ENCODE measurements around the gene PYGB.
A peak's percentile ranks its signal among the peaks of the same experiment; 100 is the strongest.

Gene PYGB

DNA sequence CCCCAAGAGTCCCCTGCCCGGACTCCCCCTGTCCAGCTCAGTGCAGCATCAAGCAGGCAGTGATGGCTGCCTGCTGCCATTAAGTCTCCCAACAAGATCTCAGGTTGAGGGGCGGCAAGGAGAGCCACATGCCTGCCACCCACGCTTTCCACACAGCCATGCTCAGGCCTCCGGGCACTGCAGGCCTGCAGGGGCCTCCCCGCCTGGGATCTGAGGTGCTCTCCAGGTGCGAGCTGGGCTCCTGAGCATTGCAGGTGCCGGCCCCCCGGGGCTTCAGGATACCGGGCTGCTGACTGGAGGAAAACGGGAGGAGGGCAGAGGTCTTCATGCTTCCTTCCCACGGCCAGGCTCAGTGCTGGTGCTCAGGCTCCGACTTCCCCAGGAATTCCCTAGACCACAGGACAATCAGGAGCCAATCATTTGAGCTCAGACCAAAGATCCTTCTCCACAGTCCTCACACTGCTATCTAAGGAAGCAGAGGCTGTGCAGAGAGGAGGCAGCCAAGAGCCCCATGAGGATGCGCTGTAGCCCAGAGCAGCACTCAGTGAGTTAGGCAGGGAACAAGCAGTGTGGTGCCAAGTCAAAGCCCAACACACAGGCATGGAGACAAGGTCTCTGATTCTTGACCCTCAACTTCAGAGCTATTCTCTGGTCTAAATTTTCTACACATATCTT is 52.7 kb downstream of the PYGB start:
- Mint-ChIP-seq H3K9me3 (no peaks in the 10 kb centered on the region), H3K36me3 (peaks cover 16 to 58% of the 10 kb centered on the region in 2 donors), H3K4me1 (peaks cover 13 to 28% of the 10 kb centered on the region in 2 donors), H3K27me3 (no peaks in the 10 kb centered on the region), H3K27ac (no peak overlapping the region), H3K4me3 (no peak overlapping the region)
- DNase-seq (no peak), ATAC-seq (replicated peaks) (no peak)

DNA sequence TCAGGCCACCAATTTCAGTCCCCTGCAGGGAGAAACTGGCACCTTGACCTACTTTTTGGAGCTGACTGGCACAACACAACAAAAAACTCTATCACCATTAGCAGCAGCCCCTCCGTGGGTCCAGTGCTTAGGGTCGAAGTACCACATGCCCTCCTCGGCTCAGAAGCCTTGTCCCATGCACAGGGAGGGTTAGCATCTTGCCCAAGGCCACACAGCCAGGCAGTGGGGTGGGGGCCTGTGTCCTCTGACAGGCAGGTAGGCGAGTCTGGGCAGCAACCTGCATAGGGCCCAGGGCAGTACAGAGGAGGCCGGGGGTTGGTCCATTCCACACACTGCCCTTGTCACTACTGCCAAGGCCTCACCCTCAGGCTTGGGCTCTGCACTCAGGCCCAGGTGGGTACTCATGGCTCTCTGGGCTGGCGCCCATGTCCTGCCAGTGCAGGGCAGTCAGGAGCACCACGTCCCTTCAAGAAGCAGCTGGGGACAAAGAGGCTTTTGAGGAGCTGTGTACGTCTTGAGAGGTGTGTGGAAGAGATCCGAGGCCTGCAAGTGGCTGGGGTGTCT is 53.6 kb downstream of the PYGB start:
- no peak for ATAC-seq (replicated peaks)
- Mint-ChIP-seq H3K4me1 (peaks cover 12 to 27% of the 10 kb centered on the region in 2 donors), H3K27ac (peak overlapping the region; percentile 14)

DNA sequence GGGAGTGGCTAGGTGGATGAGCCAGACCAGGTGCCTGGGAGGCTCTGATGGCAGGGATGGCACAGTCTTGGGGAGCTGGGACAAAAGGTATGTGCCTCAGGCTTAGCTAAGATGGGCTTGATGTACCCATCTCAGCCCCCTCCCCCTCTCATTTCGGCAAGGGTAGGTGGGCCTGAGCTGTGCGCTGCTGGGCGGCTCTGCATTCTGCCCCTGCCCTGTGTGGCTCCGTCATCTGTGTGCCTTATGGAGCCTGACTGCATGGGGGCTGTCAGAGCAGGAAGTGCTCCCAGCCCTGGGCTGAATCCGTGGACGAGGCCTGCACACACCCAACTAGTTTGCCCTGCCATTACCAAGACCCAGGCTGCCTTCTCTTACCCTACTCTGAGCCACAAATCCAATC is 54.7 kb downstream of the PYGB start:
- ATAC-seq (replicated peaks) = no peak
- Mint-ChIP-seq H3K27me3 (no peaks in the 10 kb centered on the region), H3K27ac (no peak overlapping the region), H3K9me3 (no peaks in the 10 kb centered on the region), H3K4me3 (no peak overlapping the region), H3K4me1 (peaks cover 10 to 23% of the 10 kb centered on the region in 2 donors), H3K36me3 (peaks cover 26 to 65% of the 10 kb centered on the region in 2 donors)
- no peak for DNase-seq

More for the DNA sequence above, 53.6 kb downstream of the PYGB start:
- Mint-ChIP-seq H3K4me3 (no peak overlapping the region), H3K36me3 (peaks cover 19 to 57% of the 10 kb centered on the region in 2 donors), H3K27me3 (no peaks in the 10 kb centered on the region), H3K9me3 (no peaks in the 10 kb centered on the region)
- no peak for DNase-seq

DNA sequence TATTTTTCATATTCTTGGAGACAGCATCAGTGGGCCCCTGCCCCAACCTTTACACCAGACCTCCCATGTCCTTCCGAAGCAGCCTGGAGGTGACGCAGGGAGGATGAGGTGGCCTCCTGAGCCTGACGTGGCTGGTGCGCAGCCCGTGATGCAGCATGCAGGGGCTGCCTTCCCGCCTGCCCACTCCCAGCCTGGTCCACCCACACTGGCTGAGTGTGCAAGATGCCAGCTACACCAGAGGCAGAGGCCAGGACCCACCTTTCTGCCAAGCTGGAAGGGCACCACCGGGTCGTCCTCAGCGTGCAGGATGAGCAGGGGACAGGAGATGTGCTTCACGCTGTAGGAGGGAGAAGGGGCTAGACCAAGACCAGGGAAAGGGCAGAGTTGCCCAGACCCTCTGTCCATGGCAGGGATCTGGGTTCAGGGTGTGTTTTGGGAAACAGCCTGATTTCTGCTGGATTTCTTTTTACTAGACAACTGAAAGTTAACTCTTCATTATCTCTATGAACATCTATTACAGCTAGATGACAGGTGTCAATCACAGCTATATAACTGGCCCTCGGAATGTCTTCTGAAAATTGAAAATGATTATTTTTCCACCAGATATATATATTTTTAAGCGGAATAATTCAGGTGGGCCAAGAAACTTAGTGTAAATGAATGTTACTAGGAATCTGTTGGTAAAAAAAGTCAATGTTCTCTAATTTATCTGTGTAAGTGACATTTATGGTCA is 55.6 kb downstream of the PYGB start:
- Mint-ChIP-seq H3K9me3 (no peaks in the 10 kb centered on the region), H3K36me3 (peaks cover 25 to 64% of the 10 kb centered on the region in 2 donors), H3K27me3 (no peaks in the 10 kb centered on the region), H3K4me1 (peaks cover 10 to 25% of the 10 kb centered on the region in 2 donors), H3K4me3 (no peak overlapping the region), H3K27ac (no peak overlapping the region)
- no peak for ATAC-seq (replicated peaks)
- no peak for DNase-seq

DNA sequence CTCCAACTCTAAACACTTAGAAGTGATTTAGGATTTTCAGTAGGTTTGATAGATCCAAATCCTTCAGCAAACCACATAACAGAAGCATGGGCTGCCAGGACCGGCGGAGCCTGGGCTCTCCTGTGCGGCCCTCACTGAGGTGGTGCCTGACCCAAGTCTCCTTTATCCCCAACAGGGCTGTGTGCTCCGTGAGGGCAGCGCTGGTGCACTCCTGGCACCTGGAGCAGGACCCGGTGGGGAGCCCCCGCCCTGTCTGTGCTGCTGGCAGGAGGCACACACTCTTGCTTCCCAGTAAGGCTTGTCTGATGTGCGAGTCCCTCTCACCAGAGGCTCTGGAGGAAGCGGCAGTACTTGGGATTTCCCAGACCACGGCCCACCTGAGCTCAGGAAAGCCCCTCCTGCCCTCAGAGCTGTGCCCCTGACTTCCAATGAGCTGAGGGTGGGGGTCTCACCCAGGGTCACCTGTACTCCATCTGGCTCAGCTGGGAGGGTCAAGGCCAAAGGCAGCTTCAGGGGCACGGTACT is 56.2 kb downstream of the PYGB start:
- H3K27me3 Mint-ChIP-seq = no peaks in the 10 kb centered on the region
- H3K9me3 Mint-ChIP-seq = no peaks in the 10 kb centered on the region
- peaks cover 15 to 31% of the 10 kb centered on the region in 2 donors for H3K4me1 Mint-ChIP-seq
- no peak for ATAC-seq (replicated peaks)
- no peak overlapping the region for H3K27ac Mint-ChIP-seq
- no peak for DNase-seq
- H3K4me3 Mint-ChIP-seq = no peak overlapping the region
- peaks cover 29 to 63% of the 10 kb centered on the region in 2 donors for H3K36me3 Mint-ChIP-seq

DNA sequence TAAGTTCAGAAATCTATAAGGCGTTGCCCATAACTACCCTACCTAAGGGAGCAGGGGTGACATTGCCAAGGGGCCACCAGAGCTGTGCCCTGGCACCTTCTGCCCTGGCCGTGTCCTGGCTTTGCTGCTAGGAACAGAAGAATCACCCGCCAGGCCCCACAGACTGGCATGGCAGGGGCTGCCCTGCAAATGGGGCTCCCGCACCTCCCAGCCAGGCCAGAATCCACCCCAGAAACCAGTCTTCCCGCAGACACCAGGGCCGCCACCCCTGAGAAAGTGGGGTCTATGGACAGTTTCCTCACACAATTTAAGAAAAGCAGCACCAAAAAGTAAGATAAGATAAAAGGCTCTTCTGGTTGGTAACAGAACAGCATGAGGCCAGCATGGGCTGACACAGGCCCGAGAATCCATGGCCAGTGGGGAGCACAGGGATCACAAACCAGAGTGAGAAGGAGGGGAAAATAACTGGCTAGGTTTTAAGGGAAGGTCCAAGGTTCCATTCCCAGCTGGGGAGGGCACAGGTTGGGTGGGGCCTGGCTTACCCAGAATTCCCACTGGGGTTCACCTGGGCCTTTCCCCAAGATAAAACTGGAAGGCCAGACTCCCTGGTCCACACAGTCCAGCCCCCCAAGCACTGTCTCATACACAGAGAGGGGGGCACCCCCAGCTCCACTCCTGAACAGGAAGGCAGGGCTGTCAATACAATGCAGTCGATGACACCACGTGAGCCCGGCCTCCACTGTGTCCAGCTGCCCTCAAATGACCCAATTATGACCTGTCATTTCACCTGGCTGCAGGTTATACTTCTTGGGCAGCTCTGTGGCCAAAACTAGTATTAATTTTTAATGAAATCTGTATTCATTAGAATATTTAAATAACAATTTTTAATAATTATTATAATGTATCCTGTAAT is 59.4 kb downstream of the PYGB start:
- no peak for ATAC-seq (replicated peaks)
- Mint-ChIP-seq H3K36me3 (peaks cover 24 to 54% of the 10 kb centered on the region in 2 donors), H3K4me3 (no peak overlapping the region), H3K27ac (peak overlapping the region; percentile 81), H3K4me1 (peaks cover 40 to 63% of the 10 kb centered on the region in 2 donors), H3K27me3 (no peaks in the 10 kb centered on the region), H3K9me3 (no peaks in the 10 kb centered on the region)
- no peak for DNase-seq

DNA sequence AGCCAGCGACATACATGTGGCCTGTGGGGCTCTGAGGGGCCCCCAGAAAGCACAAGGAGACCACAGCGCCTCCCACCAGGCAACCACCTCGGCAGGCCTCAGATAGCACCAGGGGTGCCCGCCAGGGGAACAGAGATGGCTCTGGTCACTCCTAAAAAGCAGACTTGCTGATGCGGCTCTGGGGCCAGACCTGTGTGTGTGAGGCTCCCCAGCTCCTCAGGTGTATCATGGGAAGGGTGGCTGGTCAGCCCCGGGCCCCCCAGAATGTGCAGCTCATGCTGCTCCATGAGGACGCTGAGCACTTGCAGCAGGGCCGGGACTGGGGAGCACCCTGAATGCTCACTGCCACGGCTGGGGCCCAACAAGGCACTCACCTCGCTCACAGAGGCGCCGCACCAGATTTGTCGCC is 60.2 kb downstream of the PYGB start:
- H3K9me3 Mint-ChIP-seq = no peaks in the 10 kb centered on the region
- no peaks in the 10 kb centered on the region for H3K27me3 Mint-ChIP-seq
- peak overlapping the region in 1 of 2 donors; percentile 16 for H3K4me3 Mint-ChIP-seq
- peaks cover 24 to 50% of the 10 kb centered on the region in 2 donors for H3K36me3 Mint-ChIP-seq
- H3K27ac Mint-ChIP-seq = no peak overlapping the region
- DNase-seq (no peak), ATAC-seq (replicated peaks) (no peak)
- peaks cover 40 to 65% of the 10 kb centered on the region in 2 donors for H3K4me1 Mint-ChIP-seq

DNA sequence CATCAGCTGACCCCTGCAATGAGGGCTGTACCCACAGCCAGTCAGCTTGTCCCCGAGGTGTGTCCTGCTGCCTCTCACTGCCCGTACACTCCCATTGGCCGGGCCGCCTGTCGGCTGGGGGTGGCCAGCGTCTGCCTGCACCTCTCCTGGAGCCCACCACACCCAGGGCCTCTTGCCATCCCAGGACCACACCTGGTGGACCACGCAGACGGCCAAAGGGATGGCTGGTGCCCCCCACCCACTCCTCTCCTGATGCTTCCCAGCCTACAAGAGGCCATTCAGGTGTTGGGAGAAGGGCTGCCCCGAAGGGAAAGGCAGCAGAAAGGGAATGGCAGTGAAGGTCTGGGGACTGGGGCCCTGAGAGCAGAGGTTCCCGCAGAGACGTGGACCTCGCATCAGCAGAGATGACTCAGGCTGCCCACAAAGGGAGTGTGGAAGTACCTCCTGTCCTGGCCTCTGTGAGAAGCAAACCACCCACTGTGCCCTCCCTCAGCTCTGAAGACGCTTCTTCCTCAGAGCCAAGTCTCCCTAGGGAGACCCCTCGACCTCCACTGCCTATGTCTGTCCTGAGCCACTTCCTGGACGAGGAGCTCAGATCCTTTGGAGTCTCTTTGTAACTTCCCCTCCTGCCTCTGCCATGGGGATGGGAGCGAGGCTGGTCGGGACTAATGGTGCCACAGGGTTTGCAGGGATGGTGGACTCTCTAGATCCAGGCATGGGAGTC is 60.9 kb downstream of the PYGB start:
- Mint-ChIP-seq H3K9me3 (no peaks in the 10 kb centered on the region), H3K27me3 (no peaks in the 10 kb centered on the region), H3K36me3 (peaks cover 27 to 46% of the 10 kb centered on the region in 2 donors), H3K27ac (peak overlapping the region; percentile 94), H3K4me3 (peak overlapping the region; percentile 8 to 75), H3K4me1 (peaks cover 42 to 65% of the 10 kb centered on the region in 2 donors)
- DNase-seq (peak; percentile 31), ATAC-seq (replicated peaks) (peak; percentile 41 to 49)

DNA sequence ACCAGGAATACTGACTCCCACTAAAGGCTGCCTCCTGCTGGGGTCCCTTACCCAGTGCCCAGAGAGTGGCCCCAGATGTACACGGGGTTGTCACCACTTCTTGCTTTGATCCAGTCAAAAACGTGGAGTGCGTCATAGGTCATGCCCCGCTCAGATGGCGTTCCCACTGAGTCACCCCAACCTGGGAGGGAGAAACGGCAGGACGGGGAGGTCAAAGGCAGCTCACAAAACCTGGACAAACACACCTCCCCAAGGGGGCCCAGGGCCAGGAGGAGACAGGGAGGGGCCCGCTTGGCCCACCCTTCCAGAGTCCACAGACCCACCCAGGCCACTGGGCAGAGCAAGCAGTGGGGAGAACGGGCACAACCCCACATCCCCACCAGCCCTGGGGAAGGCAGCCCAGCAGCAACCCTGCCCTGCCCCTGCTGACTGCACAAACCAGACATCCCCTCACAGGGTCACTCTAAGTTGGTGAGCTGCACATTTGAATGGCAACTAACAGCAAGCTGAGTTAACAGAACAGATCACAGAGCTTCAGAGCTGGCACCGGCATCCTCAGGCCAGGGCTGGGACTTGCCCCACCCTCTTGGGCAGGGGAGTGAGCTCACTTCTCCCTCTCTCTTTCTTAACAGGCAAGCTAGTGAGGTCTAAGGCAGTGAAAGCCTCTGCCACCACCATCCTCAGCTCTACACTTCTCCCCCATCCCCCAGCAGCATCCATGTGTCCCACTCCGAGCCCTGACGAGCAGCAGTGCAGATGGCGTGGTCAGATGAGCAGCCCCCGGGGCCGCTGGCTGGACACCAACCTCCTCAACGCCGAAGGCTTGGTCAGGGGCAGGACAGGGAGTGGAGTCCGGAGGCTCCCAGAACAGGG is 61.7 kb downstream of the PYGB start:
- no peaks in the 10 kb centered on the region for H3K27me3 Mint-ChIP-seq
- peak overlapping the region; percentile 39 to 75 for H3K4me3 Mint-ChIP-seq
- peak; percentile 66 to 74 for ATAC-seq (replicated peaks)
- H3K27ac Mint-ChIP-seq = peak overlapping the region; percentile 94
- H3K4me1 Mint-ChIP-seq = peaks cover 37 to 57% of the 10 kb centered on the region in 2 donors
- H3K9me3 Mint-ChIP-seq = no peaks in the 10 kb centered on the region
- DNase-seq = peak; percentile 26
- H3K36me3 Mint-ChIP-seq = peaks cover 23 to 40% of the 10 kb centered on the region in 2 donors

DNA sequence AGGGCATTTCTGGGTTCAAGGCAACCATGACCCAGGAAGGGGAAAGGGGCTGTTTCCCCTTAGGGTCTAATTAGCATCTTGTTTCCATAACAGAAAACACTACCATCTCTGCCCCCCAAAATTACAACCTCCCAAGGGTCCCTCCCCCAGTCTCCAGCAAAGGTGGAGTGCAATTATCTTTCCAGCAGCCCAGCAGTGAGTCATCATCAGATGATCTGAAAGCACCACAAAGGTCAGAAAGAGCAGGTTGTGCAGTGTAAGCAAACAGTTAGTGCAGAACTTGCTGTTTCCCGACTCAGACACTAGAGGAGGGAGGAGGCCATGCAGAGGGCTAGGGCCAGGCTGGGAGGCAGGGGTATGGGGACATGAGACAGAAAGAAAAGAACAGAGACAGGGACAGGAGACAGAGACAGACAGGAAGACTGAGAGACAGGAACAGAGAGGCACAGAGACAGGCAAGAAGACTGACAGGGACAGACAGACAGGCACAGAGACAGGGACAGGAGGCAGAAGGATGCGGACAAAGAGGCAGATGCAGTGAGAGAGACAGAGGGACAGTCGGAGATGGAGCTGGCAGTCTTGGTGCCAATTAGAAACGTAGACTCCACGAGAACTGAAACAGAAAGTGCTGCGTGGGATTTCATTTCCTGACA is 62.5 kb downstream of the PYGB start:
- Mint-ChIP-seq H3K9me3 (no peaks in the 10 kb centered on the region), H3K27ac (peak overlapping the region; percentile 94), H3K4me1 (peaks cover 40 to 56% of the 10 kb centered on the region in 2 donors), H3K4me3 (peak overlapping the region; percentile 75 to 81), H3K36me3 (peaks cover 27 to 43% of the 10 kb centered on the region in 2 donors), H3K27me3 (no peaks in the 10 kb centered on the region)
- ATAC-seq (replicated peaks) (peak; percentile 94 to 95), DNase-seq (peak; percentile 72)

DNA sequence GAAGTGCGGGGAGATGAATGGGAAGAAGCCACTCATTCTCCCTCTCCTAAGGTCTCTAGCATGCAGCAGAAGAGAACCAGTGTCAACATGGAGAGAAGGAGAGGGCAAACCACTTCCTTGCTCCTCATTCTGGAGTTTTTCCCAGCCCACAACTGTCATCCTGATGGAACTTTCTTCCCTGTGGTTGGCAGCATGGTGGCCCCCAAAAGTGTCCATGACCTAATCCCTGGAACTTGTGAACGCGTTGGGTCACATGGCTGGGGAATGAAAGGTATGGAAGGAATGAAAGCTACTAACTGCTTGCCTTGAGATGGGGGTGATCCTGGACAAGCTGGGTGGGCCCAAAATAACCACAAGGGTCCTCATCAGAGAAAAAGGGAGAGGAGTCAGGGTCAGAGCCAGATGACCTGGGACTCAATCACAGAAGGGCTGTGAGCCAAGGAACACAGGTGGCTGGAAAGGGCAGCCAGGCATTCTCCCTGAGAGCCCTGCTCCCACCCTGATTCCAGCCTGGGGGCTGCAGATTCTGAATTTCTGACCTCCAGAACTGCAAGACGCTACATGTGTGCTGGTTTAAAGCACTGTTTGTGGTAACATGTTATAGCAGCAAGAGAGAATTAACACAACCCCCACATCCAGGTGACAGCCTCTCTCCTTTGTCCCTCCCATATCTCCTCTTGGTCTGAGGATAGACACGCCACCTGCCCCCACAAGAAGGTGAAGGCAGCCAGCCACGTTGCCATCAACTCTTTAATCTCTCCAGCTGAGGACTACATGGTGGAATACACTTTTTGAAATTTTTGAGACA is 63.2 kb downstream of the PYGB start:
- H3K9me3 Mint-ChIP-seq = no peaks in the 10 kb centered on the region
- peaks cover 44 to 63% of the 10 kb centered on the region in 2 donors for H3K4me1 Mint-ChIP-seq
- peak overlapping the region; percentile 94 for H3K27ac Mint-ChIP-seq
- peaks cover 31 to 49% of the 10 kb centered on the region in 2 donors for H3K36me3 Mint-ChIP-seq
- peak overlapping the region; percentile 75 to 81 for H3K4me3 Mint-ChIP-seq
- DNase-seq (no peak), ATAC-seq (replicated peaks) (no peak)
- no peaks in the 10 kb centered on the region for H3K27me3 Mint-ChIP-seq
